GM20000 (cell line): ENCODE data around the gene FOXM1.

Experiments used
- DNase-seq: peaks from one replicate; pipeline ENCODE4 v3.0.0; 2012; ENCODE audit warnings: low spot score
- CTCF ChIP-seq: IDR thresholded peaks from 2 replicates; pipeline ENCODE4 v1.5.1; 2012; ENCODE audit warnings: mild to moderate bottlenecking, control low read depth; ENCODE audit errors: extremely low read depth, missing control alignments

The FOXM1 gene

GRCh38 chr12:2892246-2892645 is 15.3 kb upstream of the FOXM1 start:
- TF ChIP-seq CTCF = no peak
- DNase-seq = no peak

DNA sequence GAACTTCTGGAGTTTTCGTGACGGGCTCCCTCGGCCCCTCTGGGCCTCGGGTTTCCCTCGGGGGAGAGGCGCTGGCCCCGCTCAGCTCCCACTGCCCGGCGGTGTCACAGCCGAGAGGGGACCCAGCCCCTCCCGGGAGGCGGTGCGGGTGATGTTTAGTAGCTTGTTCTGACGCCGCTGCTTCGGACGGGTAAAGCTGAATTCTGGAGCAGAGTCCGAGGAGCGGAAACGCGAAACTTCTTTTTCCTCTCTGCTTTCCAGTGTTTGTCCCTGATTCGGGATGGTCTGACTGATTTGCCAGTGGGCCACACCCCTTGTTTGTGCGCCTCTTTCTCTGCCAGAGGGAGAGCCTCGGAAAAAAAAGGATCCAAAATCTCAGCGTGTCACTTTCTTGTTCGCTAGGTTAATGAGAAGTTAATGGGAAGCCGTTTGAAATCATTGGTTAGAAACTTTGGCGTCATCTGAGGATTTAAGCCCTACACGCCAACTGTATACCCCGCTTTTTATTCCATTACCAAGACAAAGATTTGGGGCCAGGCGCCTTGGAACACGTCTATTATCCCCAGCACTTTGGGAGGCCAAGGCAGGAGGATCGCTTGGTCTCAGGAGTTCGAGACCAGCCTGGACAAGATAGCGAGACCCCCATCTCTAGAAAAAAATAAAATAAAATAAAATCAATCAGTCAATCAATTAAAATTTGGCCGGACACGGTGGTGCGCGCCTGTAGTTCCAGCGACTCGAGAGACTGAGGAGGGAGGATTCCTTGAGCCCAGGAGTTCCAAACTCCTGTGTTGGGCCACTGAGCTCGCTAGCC is 14.5 kb upstream of the FOXM1 start:
- no peak for DNase-seq
- TF ChIP-seq CTCF = no peak

- TF ChIP-seq CTCF = no peak
- DNase-seq = peak; percentile 94
These were observed 13.6 kb upstream of the FOXM1 start, which contains the start of gene TULP3 for GRCh38 chr12:2890388-2891239. TULP3 (plus strand) TSS chr12:2890891; CDS start chr12:2890948, 57 bp downstream.

DNA sequence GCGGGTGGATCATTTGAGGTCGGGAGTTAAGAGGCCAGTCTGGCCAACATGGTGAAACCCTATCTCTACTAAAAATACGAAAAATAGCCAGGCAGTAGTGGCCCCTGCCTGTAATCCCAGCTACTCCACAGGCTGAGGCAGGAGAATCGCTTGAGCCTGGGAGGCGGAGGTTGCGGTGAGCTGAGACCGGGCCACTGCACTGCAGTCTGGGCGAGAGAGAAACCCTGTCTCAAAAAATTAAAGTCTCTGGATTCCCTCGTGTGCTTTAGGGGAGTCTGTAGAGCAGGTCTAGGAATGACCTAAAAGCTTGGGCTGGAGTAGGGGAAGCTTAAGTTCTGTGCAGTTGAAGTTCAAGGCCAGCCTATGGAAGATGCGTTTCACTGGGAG is 13.0 kb upstream of the FOXM1 start:
- no peak for TF ChIP-seq CTCF
- DNase-seq = no peak

GRCh38 chr12:2886768-2887450 is 9.9 kb upstream of the FOXM1 start:
- no peak for TF ChIP-seq CTCF
- DNase-seq = no peak

DNA sequence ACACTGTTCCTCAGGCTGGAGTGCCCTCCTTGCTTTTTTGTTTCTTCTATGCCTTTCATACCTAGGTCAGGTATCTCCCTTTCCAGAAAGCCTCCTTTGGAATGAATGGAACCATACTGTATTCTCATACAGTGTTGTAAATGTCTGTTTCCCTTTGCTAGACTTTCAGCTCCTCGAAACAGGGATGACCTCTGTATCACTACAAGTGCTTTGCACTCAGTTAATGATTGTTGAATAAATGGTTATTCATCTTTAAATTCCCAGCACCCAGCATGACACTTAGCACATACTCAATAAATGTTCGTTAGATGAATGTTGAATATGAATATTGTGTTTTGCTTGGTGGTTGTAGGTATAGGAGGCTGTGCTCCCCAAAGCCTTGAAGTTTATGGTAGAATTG is 7.8 kb upstream of the FOXM1 start:
- TF ChIP-seq CTCF = no peak
- no peak for DNase-seq
